HCT116 (cell line): ENCODE data around the gene PIH1D1. TPM values are rescaled to one million over a fixed set of nuclear protein-coding genes. Genes with fewer than 3 reads are reported as not detected.

Source experiments
- ATAC-seq: fragments of 200-7000 bp; cut with Tn5 transposase; 2 replicates; pipeline ENCODE4 v1.9.1; 2020; ENCODE audit warnings: mild to moderate bottlenecking, moderate library complexity
- BruUV-seq: library from RNA; stranded (reverse); fragments of 400-500 nt; replicated peaks from 2 replicates; lab custom pipeline; 2021; lab: Mats Ljungman, UMichigan
- CTCF ChIA-PET: fragments of 300-600 bp; sonication (Branson Sonifier 250); formaldehyde crosslinking; loops from one replicate; lab custom pipeline; 2021; ENCODE audit warnings: antibody characterized with exemption; lab: Charles Lee
- POLR2A ChIA-PET: fragments of 300-600, 350-600 bp; sonication (Branson Sonifier 250); formaldehyde crosslinking; loops from one replicate; lab custom pipeline; 2021; ENCODE audit warnings: antibody characterized with exemption; lab: Charles Lee
- RAD21 ChIA-PET, 2 experiments: fragments of 300-600 bp; sonication (Branson Sonifier 250); formaldehyde crosslinking; loops; one replicate each; lab custom pipeline; 2023; ENCODE audit warnings: low total read pairs in 2 of 2; ENCODE audit not compliant: uncharacterized antibody in 2 of 2, unreplicated experiment in 2 of 2, low non-redundant PET in 1 of 2; lab: Charles Lee
- DNase-seq: peaks from one replicate; pipeline ENCODE4 v3.0.0-alpha.2; 2010; ENCODE audit warnings: low read depth, low spot score
- H2AFZ ChIP-seq: fragments of 200-600 bp; shearing (Covaris generic), sonication (generic); 2 replicates; pipeline ENCODE4 v1.6.1; 2017; ENCODE audit warnings: low read depth, mixed run types, mixed read lengths, antibody characterized with exemption, low read length; ENCODE audit not compliant: poor library complexity, severe bottlenecking
- H3K27ac ChIP-seq: 2 replicates; pipeline ENCODE4 v1.5.1; 2012; ENCODE audit warnings: low read depth, low read length
- H3K27me3 ChIP-seq: fragments of 200-600 bp; sonication (generic); 2 replicates; pipeline ENCODE4 v1.6.1; 2016; ENCODE audit warnings: mixed run types, low read length, mixed read lengths; ENCODE audit not compliant: insufficient read depth
- H3K36me3 ChIP-seq, 2 experiments: fragments of 200-500 bp in 1 of 2; fragments of 200-600 bp in 1 of 2; sonication (Bioruptor generic) in 1 of 2; sonication (generic) in 1 of 2; 2 replicates each; pipeline versions ENCODE4 v1.5.1 to v1.6.1; 2014 to 2016; ENCODE audit warnings: low read length in 2 of 2, inconsistent platforms in 1 of 2, mixed read lengths in 1 of 2, mixed run types in 1 of 2; ENCODE audit not compliant: insufficient read depth in 2 of 2, control insufficient read depth in 1 of 2
- H3K4me1 ChIP-seq, 2 experiments: fragments of 200-600 bp in 1 of 2; sonication (generic) in 1 of 2; 2 replicates each; pipeline versions ENCODE4 v1.5.1 to v1.6.1; 2012 to 2017; ENCODE audit warnings: low read length in 2 of 2, inconsistent platforms in 1 of 2, mild to moderate bottlenecking in 1 of 2, mixed read lengths in 1 of 2, mixed run types in 1 of 2, moderate library complexity in 1 of 2; ENCODE audit not compliant: insufficient read depth in 2 of 2, control insufficient read depth in 1 of 2
- H3K4me2 ChIP-seq: fragments of 200-600 bp; sonication (generic); 2 replicates; pipeline ENCODE4 v1.6.1; 2017; ENCODE audit warnings: mixed run types, low read length, mixed read lengths
- H3K4me3 ChIP-seq, 2 experiments: fragments of 200-600 bp in 1 of 2; sonication (generic) in 1 of 2; replicated peaks in 1 of 2; 2 replicates each; pipeline ENCODE4 v1.5.1; 2011 to 2016; ENCODE audit warnings: low read length in 2 of 2, control low read depth in 1 of 2, low read depth in 1 of 2, mild to moderate bottlenecking in 1 of 2, mixed read lengths in 1 of 2, mixed run types in 1 of 2
- H3K79me2 ChIP-seq: fragments of 200-600 bp; sonication (generic); 2 replicates; pipeline ENCODE4 v1.6.1; 2017; ENCODE audit warnings: mild to moderate bottlenecking, mixed run types, low read length, moderate library complexity, mixed read lengths; ENCODE audit not compliant: insufficient read depth
- H3K9ac ChIP-seq: fragments of 200-600 bp; sonication (generic); 2 replicates; pipeline ENCODE4 v1.6.1; 2016; ENCODE audit warnings: low read length, mixed read lengths
- H3K9me2 ChIP-seq: fragments of 200-600 bp; sonication (generic), shearing (Covaris generic); 2 replicates; pipeline ENCODE4 v1.6.1; 2017; ENCODE audit warnings: mixed run types, mild to moderate bottlenecking, moderate library complexity; ENCODE audit not compliant: insufficient read depth
- H3K9me3 ChIP-seq, 2 experiments: fragments of 200-500 bp in 1 of 2; fragments of 200-600 bp in 1 of 2; sonication (Bioruptor generic) in 1 of 2; sonication (generic) in 1 of 2; 2 replicates each; pipeline ENCODE4 v1.6.1; 2014 to 2017; ENCODE audit warnings: low read length in 2 of 2, mixed read lengths in 2 of 2, inconsistent platforms in 1 of 2, low read depth in 1 of 2, mild to moderate bottlenecking in 1 of 2, mixed run types in 1 of 2, moderate library complexity in 1 of 2; ENCODE audit not compliant: control insufficient read depth in 1 of 2, insufficient read depth in 1 of 2
- H4K20me1 ChIP-seq: fragments of 200-600 bp; sonication (generic), shearing (Covaris generic); 2 replicates; pipeline ENCODE4 v1.6.1; 2017; ENCODE audit warnings: mixed run types, mild to moderate bottlenecking, moderate library complexity; ENCODE audit not compliant: insufficient read depth
- CEBPB ChIP-seq: IDR thresholded peaks from 2 replicates; pipeline ENCODE4 v1.6.1; 2012; ENCODE audit warnings: low read depth
- EGR1 ChIP-seq: IDR thresholded peaks from 2 replicates; pipeline ENCODE4 v1.6.1; 2012; ENCODE audit warnings: low read depth
- EZH2 ChIP-seq: fragments of 200-600 bp; sonication (generic); IDR thresholded peaks from 2 replicates; pipeline ENCODE4 v1.6.1; 2017; ENCODE audit warnings: antibody characterized with exemption, mixed run types
- EZH2phosphoT487 ChIP-seq: fragments of 200-600 bp; IDR thresholded peaks from 2 replicates; pipeline ENCODE4 v1.6.1; 2018; ENCODE audit warnings: antibody characterized with exemption, borderline replicate concordance
- FOSL1 ChIP-seq: IDR thresholded peaks from 2 replicates; pipeline ENCODE4 v1.6.1; 2012; ENCODE audit warnings: low read depth
- JUND ChIP-seq: IDR thresholded peaks from 2 replicates; pipeline ENCODE4 v1.6.1; 2012
- POLR2A ChIP-seq: IDR thresholded peaks from 2 replicates; pipeline ENCODE4 v1.7.0; 2011; ENCODE audit warnings: borderline replicate concordance; ENCODE audit not compliant: insufficient read depth, insufficient read length; ENCODE audit errors: extremely low read depth
- POLR2AphosphoS5 ChIP-seq: IDR thresholded peaks from 2 replicates; pipeline ENCODE4 v1.6.1; 2011; ENCODE audit warnings: mild to moderate bottlenecking, low read depth, low read length, moderate library complexity
- RAD21 ChIP-seq: IDR thresholded peaks from 2 replicates; pipeline ENCODE4 v1.6.1; 2012; ENCODE audit warnings: low read depth, mild to moderate bottlenecking
- SIN3A ChIP-seq: IDR thresholded peaks from 2 replicates; pipeline ENCODE4 v1.6.1; 2012; ENCODE audit warnings: low read depth
- SP1 ChIP-seq: IDR thresholded peaks from 2 replicates; pipeline ENCODE4 v1.6.1; 2012; ENCODE audit warnings: low read depth
- SRF ChIP-seq: IDR thresholded peaks from 2 replicates; pipeline ENCODE4 v1.6.1; 2012; ENCODE audit warnings: low read depth
- ZBTB33 ChIP-seq: IDR thresholded peaks from 2 replicates; pipeline ENCODE4 v1.6.1; 2011; ENCODE audit warnings: mild to moderate bottlenecking, low read length, moderate library complexity; ENCODE audit not compliant: insufficient replicate concordance; ENCODE audit errors: extremely low read depth
- ZFX ChIP-seq: fragments of 450-650 bp; IDR thresholded peaks from 2 replicates; pipeline ENCODE4 v1.6.1; 2017
- ZNF274 ChIP-seq: fragments of 200-500 bp; sonication (Bioruptor generic); IDR thresholded peaks from 2 replicates; pipeline ENCODE4 v1.6.1; 2014; ENCODE audit warnings: mild to moderate bottlenecking, low read depth, low read length, inconsistent platforms
- intact Hi-C: fragments of 100-400 bp; cut with micrococcal nuclease; formaldehyde crosslinking; loops from 2 replicates; pipeline ENCODE4 v1.10.0; 2022
- total RNA-seq: library from RNA; stranded (reverse); gene quantifications from one replicate; pipeline ENCODE4 v1.2.1, GENCODE V29; 2021; ENCODE audit not compliant: unreplicated experiment
- TF ChIP-seq, protein P1 (sequence below): IDR thresholded peaks from 2 replicates; pipeline ENCODE4 v1.6.1; 2012

The PIH1D1 gene
- total RNA-seq, 1 experiment from 2014 or later = 152 TPM

- DNase-seq = no peak
- ATAC-seq = no peak
- ChIA-PET POLR2A (interaction anchor here (2.5 kb wide), 1 partner anchor 21 kb away, joined by 7 read pairs; the partner anchor contains the start of gene RPS11), CTCF (interaction anchor here (2.1 kb wide), 1 partner anchor 96 kb away, joined by 8 read pairs; no protein-coding TSS in a partner anchor), RAD21 (interaction anchor here in 1 of 2 experiments (0.7 kb wide), 1 partner anchor 49 kb away, joined by 4 read pairs; no protein-coding TSS in a partner anchor)
- Histone ChIP-seq H3K4me1 (peaks cover 31 to 55% of the 10 kb centered on the region in 2 experiments), H2AFZ (peak overlapping the region; percentile 71), H3K4me2 (peak overlapping the region; percentile 99), H3K79me2 (no peaks in the 10 kb centered on the region), H3K27me3 (no peaks in the 10 kb centered on the region), H4K20me1 (no peaks in the 10 kb centered on the region), H3K36me3 (no peaks in the 10 kb centered on the region; a peak in 1 of 4 replicates), H3K9me3 (no peaks in the 10 kb centered on the region), H3K9me2 (no peaks in the 10 kb centered on the region), H3K4me3 (peak overlapping the region; percentile 54 to 71), H3K27ac (no peak overlapping the region), H3K9ac (peak overlapping the region; percentile 72; the same call in 1 of the 2 replicates)
- TF ChIP-seq JUND = no peak
- no peak for TF ChIP-seq EZH2phosphoT487
- no peak for TF ChIP-seq FOSL1
- TF ChIP-seq CEBPB = no peak
- no peak for TF ChIP-seq SIN3A
- TF ChIP-seq, protein P1, sequence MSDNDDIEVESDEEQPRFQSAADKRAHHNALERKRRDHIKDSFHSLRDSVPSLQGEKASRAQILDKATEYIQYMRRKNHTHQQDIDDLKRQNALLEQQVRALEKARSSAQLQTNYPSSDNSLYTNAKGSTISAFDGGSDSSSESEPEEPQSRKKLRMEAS = no peak
- no peak for TF ChIP-seq POLR2AphosphoS5
- TF ChIP-seq SP1 = no peak
- TF ChIP-seq POLR2A = no peak
- TF ChIP-seq ZNF274 = no peak
- no peak for TF ChIP-seq ZBTB33
- TF ChIP-seq RAD21 = no peak
- TF ChIP-seq ZFX = no peak
- TF ChIP-seq EGR1 = no peak
- TF ChIP-seq EZH2 = no peak
- no peak for TF ChIP-seq SRF
- BruUV-seq = no TSS peak
- intact Hi-C loops = no loop called here
Observed at GRCh38 chr19:49474542-49474924, 22.9 kb upstream of the PIH1D1 start.
